Osteocyte (in vitro differentiated cells): ENCODE results near the gene ACE. TPM values are rescaled to one million over a fixed set of nuclear protein-coding genes. Genes with fewer than 3 reads are reported as not detected.

Experiments used
- DNase-seq: peaks from one replicate; pipeline ENCODE4 v3.0.0; 2021; ENCODE audit warnings: mixed read lengths; ENCODE audit not compliant: unreplicated experiment; ENCODE audit errors: extremely low spot score
- H3K27ac Mint-ChIP-seq: one replicate; pipeline ENCODE4 v1.8.0; 2021; ENCODE audit warnings: mild to moderate bottlenecking, mixed read lengths; ENCODE audit not compliant: unreplicated experiment
- H3K27me3 Mint-ChIP-seq: one replicate; pipeline ENCODE4 v1.8.0; 2021; ENCODE audit warnings: mixed read lengths; ENCODE audit not compliant: unreplicated experiment
- H3K36me3 Mint-ChIP-seq: one replicate; pipeline ENCODE4 v1.8.0; 2021; ENCODE audit warnings: mixed read lengths; ENCODE audit not compliant: unreplicated experiment
- H3K4me1 Mint-ChIP-seq: one replicate; pipeline ENCODE4 v1.8.0; 2021; ENCODE audit warnings: mixed read lengths; ENCODE audit not compliant: unreplicated experiment
- H3K4me3 Mint-ChIP-seq: one replicate; pipeline ENCODE4 v1.8.0; 2021; ENCODE audit warnings: mild to moderate bottlenecking, moderate library complexity, mixed read lengths; ENCODE audit not compliant: unreplicated experiment
- H3K9me3 Mint-ChIP-seq: one replicate; pipeline ENCODE4 v1.8.0; 2021; ENCODE audit warnings: mixed read lengths; ENCODE audit not compliant: unreplicated experiment
- CTCF ChIP-seq: fragments of 200-600 bp; sonication (generic); IDR thresholded peaks from 2 replicates; pipeline ENCODE4 v1.5.0; 2021; ENCODE audit warnings: antibody characterized with exemption, mild to moderate bottlenecking, moderate library complexity
- total RNA-seq: library from RNA; stranded (reverse); gene quantifications from 2 replicates; pipeline ENCODE4 v1.2.1, GENCODE V29; 2021

ACE gene
- total RNA-seq, 1 donor from 2014 or later, result 1.1 TPM

- Mint-ChIP-seq H3K4me1 (peaks cover 21% of the 10 kb centered on the region), H3K4me3 (no peak overlapping the region), H3K27ac (peak overlapping the region; percentile 79), H3K36me3 (no peaks in the 10 kb centered on the region), H3K9me3 (no peaks in the 10 kb centered on the region), H3K27me3 (no peaks in the 10 kb centered on the region)
- DNase-seq, result no peak
- TF ChIP-seq CTCF, result no peak
Measured at GRCh38 chr17:63433746-63434591, 42.9 kb upstream of the ACE start.

DNA sequence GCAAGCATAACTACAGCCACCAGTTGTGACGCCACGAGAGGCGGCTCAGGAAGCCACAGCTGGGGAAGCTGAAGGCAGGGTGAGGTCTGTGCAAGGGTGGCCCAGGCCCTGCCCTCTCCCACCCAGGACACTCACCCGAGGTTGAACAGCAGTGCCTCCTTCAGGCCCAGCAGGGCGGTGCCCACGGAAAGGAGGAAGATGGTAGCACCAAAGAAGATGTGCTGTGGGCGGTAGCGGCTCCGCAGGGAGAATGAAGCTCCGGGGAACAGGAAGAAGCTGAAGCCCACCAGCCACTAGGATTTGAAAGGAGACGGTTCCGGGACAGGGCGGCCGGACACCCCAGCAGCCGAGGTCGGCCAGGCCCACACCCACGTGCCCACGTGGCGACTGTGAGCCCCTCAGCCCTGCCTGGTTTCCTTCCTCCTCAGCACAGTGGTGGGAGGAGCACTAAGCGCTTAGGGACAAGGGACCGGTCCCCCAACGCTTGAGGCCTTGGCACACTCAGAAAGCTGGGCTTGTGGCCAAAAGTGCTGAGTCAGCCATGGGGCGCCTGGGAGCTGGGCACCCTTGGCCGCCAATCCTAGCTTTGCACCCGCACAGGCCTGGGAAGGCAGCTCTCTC lies 41.8 kb upstream of the ACE start:
- DNase-seq, result no peak
- no peaks in the 10 kb centered on the region for H3K27me3 Mint-ChIP-seq
- no peaks in the 10 kb centered on the region for H3K36me3 Mint-ChIP-seq
- H3K9me3 Mint-ChIP-seq, result no peaks in the 10 kb centered on the region
- TF ChIP-seq CTCF, result no peak
- no peak overlapping the region for H3K4me3 Mint-ChIP-seq
- peaks cover 28% of the 10 kb centered on the region for H3K4me1 Mint-ChIP-seq
- no peak overlapping the region for H3K27ac Mint-ChIP-seq

- no peak for DNase-seq
- H3K27ac Mint-ChIP-seq, result no peak overlapping the region
- no peak overlapping the region for H3K4me3 Mint-ChIP-seq
- H3K27me3 Mint-ChIP-seq, result no peaks in the 10 kb centered on the region
- no peaks in the 10 kb centered on the region for H3K9me3 Mint-ChIP-seq
- no peaks in the 10 kb centered on the region for H3K36me3 Mint-ChIP-seq
- TF ChIP-seq CTCF, result no peak
- H3K4me1 Mint-ChIP-seq, result peaks cover 34% of the 10 kb centered on the region
Measured at GRCh38 chr17:63435681-63436522, 41.0 kb upstream of the ACE start.

DNA sequence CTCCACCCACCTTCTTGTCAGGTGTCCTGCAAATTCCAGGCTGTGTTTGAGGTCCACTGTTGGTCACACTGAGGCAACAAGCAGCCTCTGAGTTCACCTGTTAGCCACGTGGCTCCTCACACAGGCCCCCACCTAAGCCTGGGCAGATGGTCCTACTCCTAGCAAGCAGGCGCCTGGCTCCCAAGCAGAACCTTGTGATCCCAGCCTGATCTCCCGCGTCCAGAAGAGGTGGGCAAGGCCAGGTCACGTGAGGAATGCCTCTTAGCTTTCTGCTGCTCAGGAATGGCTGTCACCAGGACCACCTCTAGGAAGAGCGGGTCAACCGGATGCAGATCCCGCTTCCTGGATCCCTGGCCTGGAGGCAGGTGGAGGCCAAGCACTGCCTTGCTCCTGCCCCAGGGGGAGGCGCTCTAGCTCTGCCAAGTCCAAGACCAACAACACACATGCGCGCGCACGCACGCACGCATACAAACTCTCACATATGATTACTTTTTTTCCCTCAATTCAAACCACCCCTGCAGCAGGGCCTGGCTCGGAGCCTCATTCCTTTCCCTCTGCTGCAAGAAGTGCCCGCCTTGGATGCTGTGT lies 40.2 kb upstream of the ACE start:
- H3K36me3 Mint-ChIP-seq, result no peaks in the 10 kb centered on the region
- H3K27ac Mint-ChIP-seq, result no peak overlapping the region
- TF ChIP-seq CTCF, result no peak
- H3K4me3 Mint-ChIP-seq, result no peak overlapping the region
- no peaks in the 10 kb centered on the region for H3K27me3 Mint-ChIP-seq
- H3K4me1 Mint-ChIP-seq, result peaks cover 35% of the 10 kb centered on the region
- DNase-seq, result no peak
- H3K9me3 Mint-ChIP-seq, result no peaks in the 10 kb centered on the region
